Measurements from ENCODE around the gene GALNS. TPM values are rescaled to one million over a fixed set of nuclear protein-coding genes. Genes with fewer than 3 reads are reported as not detected.
A peak's percentile ranks its signal among the peaks of the same experiment; 100 is the strongest.

GALNS gene
- total and polyA plus RNA-seq, 2 donors (not counting 1 experiment from before 2014, with no cell fraction given) = 10.6 to 29.6 TPM

DNA sequence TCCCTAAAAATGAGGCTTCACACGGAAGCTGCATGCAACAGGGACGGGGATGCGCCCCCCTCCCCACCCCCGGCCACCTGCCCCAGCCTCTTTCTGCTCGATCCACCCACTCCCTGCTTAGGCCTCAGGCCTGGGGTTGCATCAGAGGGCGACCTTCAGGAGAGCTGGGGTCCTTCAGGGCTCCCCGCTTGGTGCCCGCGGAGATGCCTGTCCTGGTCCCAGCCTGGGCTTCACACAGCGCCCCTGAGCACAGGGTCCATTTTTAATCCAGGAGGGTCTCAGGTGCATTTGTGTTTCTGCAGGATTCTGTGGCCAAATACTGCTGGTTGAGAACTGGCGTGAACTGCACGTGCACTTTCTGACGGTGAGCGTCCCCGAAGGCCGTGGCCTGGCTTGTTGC, 37.6 kb downstream of the GALNS start:
- no peak overlapping the region for H3K27ac ChIP-seq (ENCODE audit: insufficient read depth, low read length)
- H3K79me2 ChIP-seq (ENCODE audit: control insufficient read depth, insufficient read depth, low read length) = no peaks in the 10 kb centered on the region
- TF ChIP-seq CTCF (conservative IDR thresholded peaks at IDR 0.05 in 1 of 2, IDR thresholded peaks at IDR 0.05 in 1 of 2; ENCODE audit: low read depth in 1 of 2, low read length in 2 of 2) (no peak), EZH2 (IDR thresholded peaks at IDR 0.05; ENCODE audit: low read length, missing control alignments) (no peak)
- no peaks in the 10 kb centered on the region for H3K9me3 ChIP-seq (ENCODE audit: control insufficient read depth, insufficient read depth, low read depth, low read length)
- no peak overlapping the region for H2AFZ ChIP-seq (ENCODE audit: low read length)
- H3K36me3 ChIP-seq (ENCODE audit: control insufficient read depth, insufficient read depth, low read length) = peaks cover 8% of the 10 kb centered on the region
- no peak overlapping the region for H3K4me3 ChIP-seq (replicated peaks in 1 of 4; ENCODE audit: control extremely low read depth in 1 of 4, insufficient read depth in 1 of 4, low read depth in 3 of 4, low read length in 4 of 4)
- H3K4me1 ChIP-seq (ENCODE audit: control insufficient read depth, extremely low read depth, insufficient read depth, low read length) = peaks cover 8% of the 10 kb centered on the region
- DNase-seq (ENCODE audit: low read depth in 2 of 2) = no peak
- H3K27me3 ChIP-seq (ENCODE audit: control insufficient read depth, insufficient read depth, low read length) = no peaks in the 10 kb centered on the region
- no peaks in the 10 kb centered on the region for H4K20me1 ChIP-seq (ENCODE audit: control insufficient read depth, extremely low read depth, insufficient read depth, low read length)
- no peak overlapping the region for H3K9ac ChIP-seq (ENCODE audit: insufficient read depth, low read length)
- H3K4me2 ChIP-seq (ENCODE audit: extremely low read depth, insufficient read depth, low read length) = no peak overlapping the region

DNA sequence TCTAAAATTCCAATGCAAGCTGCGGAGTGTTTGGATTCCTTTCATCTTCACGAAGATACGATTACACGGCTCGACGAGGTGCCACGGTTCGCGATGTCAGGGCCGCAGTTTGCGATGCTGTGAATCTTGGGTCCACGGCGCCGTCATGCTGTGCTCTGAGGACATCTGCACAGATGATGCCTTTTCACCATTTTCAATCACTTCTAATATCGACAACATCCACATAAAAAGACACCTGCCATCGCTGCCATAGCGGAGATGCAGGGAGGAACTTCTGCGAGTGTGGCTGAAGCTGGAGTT, 38.2 kb downstream of the GALNS start:
- H3K27me3 ChIP-seq (ENCODE audit: control insufficient read depth, insufficient read depth, low read length) = no peaks in the 10 kb centered on the region
- no peak overlapping the region for H3K4me3 ChIP-seq (replicated peaks in 1 of 4; ENCODE audit: control extremely low read depth in 1 of 4, insufficient read depth in 1 of 4, low read depth in 3 of 4, low read length in 4 of 4)
- peak overlapping the region; percentile 64 for H3K27ac ChIP-seq (ENCODE audit: insufficient read depth, low read length)
- no peak overlapping the region for H3K9ac ChIP-seq (ENCODE audit: insufficient read depth, low read length)
- H4K20me1 ChIP-seq (ENCODE audit: control insufficient read depth, extremely low read depth, insufficient read depth, low read length) = no peaks in the 10 kb centered on the region
- no peak for DNase-seq (ENCODE audit: low read depth in 2 of 2)
- no peak for TF ChIP-seq EZH2 (IDR thresholded peaks at IDR 0.05; ENCODE audit: low read length, missing control alignments)
- no peak for TF ChIP-seq CTCF (conservative IDR thresholded peaks at IDR 0.05 in 1 of 2, IDR thresholded peaks at IDR 0.05 in 1 of 2; ENCODE audit: low read depth in 1 of 2, low read length in 2 of 2)
- peak overlapping the region; percentile 23 for H2AFZ ChIP-seq (ENCODE audit: low read length)
- peaks cover 8% of the 10 kb centered on the region for H3K36me3 ChIP-seq (ENCODE audit: control insufficient read depth, insufficient read depth, low read length)
- no peaks in the 10 kb centered on the region for H3K9me3 ChIP-seq (ENCODE audit: control insufficient read depth, insufficient read depth, low read depth, low read length)
- peaks cover 8% of the 10 kb centered on the region for H3K4me1 ChIP-seq (ENCODE audit: control insufficient read depth, extremely low read depth, insufficient read depth, low read length)
- no peak overlapping the region for H3K4me2 ChIP-seq (ENCODE audit: extremely low read depth, insufficient read depth, low read length)
- no peaks in the 10 kb centered on the region for H3K79me2 ChIP-seq (ENCODE audit: control insufficient read depth, insufficient read depth, low read length)

- DNase-seq (ENCODE audit: low read depth in 2 of 2) = peak in 1 of 2 donors; percentile 66
- TF ChIP-seq EZH2 (IDR thresholded peaks at IDR 0.05; ENCODE audit: low read length, missing control alignments) (no peak), CTCF (conservative IDR thresholded peaks at IDR 0.05 in 1 of 2, IDR thresholded peaks at IDR 0.05 in 1 of 2; ENCODE audit: low read depth in 1 of 2, low read length in 2 of 2) (no peak)
- Histone ChIP-seq H3K27me3 (ENCODE audit: control insufficient read depth, insufficient read depth, low read length) (no peaks in the 10 kb centered on the region), H3K79me2 (ENCODE audit: control insufficient read depth, insufficient read depth, low read length) (no peaks in the 10 kb centered on the region), H3K4me1 (ENCODE audit: control insufficient read depth, extremely low read depth, insufficient read depth, low read length) (peaks cover 8% of the 10 kb centered on the region), H3K9me3 (ENCODE audit: control insufficient read depth, insufficient read depth, low read depth, low read length) (no peaks in the 10 kb centered on the region), H4K20me1 (ENCODE audit: control insufficient read depth, extremely low read depth, insufficient read depth, low read length) (no peaks in the 10 kb centered on the region), H2AFZ (ENCODE audit: low read length) (peak overlapping the region; percentile 12), H3K4me3 (replicated peaks in 1 of 4; ENCODE audit: control extremely low read depth in 1 of 4, insufficient read depth in 1 of 4, low read depth in 3 of 4, low read length in 4 of 4) (no peak overlapping the region), H3K36me3 (ENCODE audit: control insufficient read depth, insufficient read depth, low read length) (peaks cover 8% of the 10 kb centered on the region), H3K9ac (ENCODE audit: insufficient read depth, low read length) (no peak overlapping the region), H3K4me2 (ENCODE audit: extremely low read depth, insufficient read depth, low read length) (peak overlapping the region; percentile 15), H3K27ac (ENCODE audit: insufficient read depth, low read length) (peak overlapping the region; percentile 64)
Measured at GRCh38 chr16:88817785-88818574, 38.8 kb downstream of the GALNS start.
